ENCODE results near the gene FOXO3.
"Not testable (repeated sequence)": the region's sequence is repeated elsewhere in the genome, so short reads cannot be mapped to it uniquely, and the experiment has no call there.

FOXO3 gene

DNA sequence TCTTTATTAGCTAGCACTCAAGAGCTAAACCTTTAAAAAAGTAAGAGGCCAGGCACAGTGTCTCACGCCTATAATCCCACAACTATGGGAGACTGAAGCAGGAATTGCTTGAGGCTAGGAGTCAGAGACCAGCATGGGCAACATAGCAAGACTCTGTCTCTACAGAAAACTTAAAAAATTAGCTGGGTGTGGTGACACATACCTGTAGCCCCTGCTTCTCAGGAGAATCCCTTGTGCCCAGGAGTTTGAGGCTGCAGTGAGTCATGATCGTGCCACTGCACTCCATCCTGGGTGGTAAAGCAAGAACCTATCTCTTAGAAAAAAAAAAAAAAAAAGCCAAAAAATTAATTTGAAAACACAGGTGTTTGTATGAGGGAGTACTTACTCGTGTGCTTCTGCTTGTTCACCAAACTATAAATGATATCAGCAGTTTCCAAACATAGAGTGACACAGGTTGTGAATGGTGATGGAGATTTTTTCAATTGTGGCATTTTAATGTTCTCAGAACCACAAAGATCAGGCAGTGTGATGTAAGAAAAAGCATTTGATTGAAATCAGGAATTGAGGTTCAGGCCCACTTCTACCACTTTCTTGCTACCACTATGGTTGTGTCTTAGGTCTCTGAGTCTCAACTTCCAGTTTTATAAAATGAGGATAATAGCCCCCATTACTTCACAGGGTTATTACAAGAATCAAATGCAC lies 104.9 kb downstream of the FOXO3 start:
- DNase-seq = no peak

DNA sequence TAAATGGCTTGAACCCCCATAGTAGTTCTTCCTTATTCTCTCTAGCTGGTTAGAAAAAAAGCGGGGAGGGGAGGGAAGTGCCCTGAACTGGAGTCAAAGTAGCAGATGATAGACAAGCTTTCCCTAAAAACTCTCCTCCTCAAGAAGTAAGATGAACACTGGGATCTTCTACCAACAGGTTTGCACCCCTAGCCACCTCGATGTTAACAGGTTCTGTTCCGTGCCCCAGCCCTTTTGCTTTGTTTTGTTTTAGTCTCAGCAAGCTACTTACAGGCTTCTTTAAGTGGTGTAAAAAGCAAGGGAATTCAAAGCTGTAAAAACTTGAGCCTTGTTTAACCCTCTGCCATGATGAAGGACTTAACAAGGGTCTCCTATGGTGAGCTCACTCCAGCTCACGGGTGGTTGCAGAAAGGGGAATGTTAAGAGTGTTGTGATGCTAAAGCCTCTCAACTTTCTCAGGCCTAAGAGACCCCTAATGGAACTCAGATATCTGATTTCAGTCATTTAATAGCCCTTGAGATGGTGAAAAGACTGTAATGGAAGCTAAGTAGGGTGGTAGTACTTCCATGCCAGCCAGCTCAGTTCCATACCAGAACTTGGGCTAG lies 106.0 kb downstream of the FOXO3 start:
- DNase-seq = no peak

GRCh38 chr6:108667993-108668392 lies 107.3 kb downstream of the FOXO3 start:
- DNase-seq = no peak

DNA sequence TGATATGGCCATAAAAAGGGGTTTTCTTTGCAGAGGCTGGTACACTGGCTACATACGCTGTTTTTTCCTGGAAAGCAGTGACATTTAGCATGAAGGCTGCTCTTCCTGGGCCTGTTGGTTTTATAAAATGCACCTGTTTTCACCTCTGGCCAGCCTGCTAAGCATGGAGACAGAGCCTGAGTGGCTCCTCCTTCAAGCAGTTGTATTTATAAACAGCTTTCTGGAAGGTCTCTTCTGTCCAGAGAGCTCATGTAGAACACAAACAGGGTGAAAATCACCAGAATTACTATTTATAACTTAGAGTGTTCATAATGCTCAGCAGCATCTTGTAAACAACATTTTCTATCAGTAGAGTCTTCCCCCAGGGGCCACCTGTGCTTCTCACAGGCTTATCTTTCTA lies 109.0 kb downstream of the FOXO3 start:
- no peak for DNase-seq

GRCh38 chr6:108671175-108671574 lies 110.5 kb downstream of the FOXO3 start:
- DNase-seq = no peak

DNA sequence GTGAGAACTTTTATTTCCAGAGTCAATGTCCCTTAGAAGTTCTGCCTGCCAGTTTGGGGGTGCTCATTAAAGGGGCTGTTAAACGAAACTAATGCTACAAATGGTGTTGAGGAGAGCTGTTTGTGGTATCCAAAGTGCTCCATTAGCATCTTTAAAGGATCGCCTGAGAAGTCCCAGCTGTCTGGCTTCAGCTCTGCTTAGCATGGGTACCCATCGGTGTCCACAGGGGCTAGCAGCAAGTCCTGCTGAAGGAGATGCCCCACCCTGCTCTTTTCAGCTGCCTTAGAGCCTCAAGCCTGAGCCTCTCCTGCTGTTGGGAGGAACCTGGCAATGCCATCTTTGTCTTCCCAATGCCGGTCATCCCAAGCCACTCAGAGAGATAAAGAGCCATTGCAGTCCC lies 111.1 kb downstream of the FOXO3 start:
- no peak for DNase-seq

DNA sequence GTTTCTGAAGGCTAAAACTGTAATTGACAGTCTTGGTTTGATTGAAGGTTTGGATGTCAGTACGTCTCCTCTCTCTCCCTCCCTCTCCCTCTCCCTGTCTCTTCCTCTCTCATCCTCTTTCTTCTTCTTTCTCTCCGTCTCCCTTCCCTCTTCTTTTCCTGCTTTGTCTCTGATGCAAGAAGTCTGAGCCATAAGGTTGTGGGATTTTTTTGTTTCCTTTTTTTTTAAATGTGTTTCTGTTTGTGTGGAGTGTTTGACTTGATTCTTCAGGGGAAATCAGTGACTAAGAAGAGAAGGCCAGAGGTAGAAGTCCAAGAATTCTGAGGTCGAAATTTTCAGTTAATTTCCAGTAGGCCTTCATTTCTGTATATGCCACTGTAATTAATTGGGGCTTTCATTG lies 111.9 kb downstream of the FOXO3 start:
- no peak for DNase-seq

DNA sequence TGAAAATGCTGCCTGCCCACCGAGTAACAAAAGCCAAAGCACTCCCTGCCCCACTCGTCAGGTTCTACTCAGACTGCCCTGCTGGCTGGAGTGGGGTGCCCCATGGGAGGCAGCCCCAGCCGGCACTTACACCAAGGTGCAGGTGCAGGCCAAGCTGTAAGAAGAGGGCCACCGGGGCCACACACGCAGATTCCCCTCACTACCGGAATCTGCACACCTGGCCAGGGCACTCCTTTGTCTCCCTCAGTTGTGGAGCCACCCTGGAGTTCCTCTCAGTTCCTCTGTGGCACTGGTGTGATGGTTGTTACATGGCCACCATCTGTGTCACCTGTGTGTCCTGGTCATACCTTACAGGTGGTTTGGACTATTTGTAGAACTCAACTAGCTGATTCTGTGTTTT lies 112.4 kb downstream of the FOXO3 start:
- no peak for DNase-seq

GRCh38 chr6:108673602-108674001 lies 112.9 kb downstream of the FOXO3 start:
- DNase-seq = no peak

DNA sequence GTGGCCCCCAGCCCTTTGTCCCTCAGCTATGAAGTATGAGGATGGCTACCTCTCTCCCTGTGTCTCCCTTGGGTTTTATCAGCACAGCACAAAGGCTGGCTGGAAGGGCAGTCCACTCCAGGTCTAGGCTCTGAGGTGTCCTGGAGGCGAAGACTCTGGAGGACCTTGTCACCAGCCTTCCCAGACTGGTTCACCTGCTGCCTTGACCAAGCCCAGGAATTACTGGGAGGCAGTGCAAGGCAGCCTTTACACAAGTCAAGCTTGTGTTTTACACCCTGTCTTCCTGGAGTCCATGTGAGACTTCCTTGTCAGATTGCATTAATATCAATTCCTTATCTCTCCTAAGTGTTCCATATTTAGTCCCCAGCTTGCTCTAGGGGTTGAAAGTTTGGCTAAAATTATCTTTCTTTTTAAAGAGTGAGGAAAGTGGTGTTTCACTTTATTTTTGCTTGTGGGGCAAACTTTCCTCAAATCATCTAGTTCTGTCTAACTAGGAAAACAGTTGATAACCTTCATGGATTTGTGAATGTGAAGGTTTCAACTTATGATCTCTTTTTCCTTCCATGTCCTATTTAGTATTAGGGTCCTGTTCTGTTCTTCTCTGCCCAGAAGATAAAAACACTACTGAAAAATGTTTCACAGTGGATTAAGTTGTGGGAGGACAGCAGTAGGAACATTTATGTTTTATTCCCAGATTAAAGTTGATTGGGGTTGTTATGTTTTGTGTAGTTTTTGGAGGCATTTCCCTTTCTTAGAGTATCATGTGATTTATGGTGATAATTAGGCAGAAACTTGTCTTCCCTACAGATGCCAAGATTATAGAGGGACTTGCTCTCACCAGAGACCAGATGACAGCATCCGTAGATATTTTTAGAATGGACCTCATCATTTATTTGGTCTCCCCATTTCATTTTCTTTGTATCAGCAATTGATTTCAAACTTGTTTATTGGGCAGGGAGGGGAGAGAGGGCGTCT lies 114.8 kb downstream of the FOXO3 start:
- no peak for DNase-seq

DNA sequence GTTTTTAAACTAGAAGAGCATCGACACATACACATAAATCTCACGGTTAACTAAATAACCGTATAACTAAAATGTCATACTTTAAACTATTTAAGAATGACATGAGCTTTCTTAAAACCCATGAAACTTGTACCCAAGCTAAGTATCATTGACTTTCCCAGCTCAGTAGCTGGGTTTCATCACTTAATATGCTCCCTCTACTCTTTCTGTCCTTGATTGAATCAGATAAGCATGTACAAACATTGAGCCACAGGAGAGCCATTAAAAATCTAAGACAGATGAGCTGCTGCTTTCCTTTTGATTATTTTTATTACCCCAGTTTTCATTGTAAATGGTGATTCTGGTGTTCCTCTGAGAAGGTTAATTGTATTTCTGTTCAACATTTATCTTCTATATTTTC lies 115.8 kb downstream of the FOXO3 start:
- no peak for DNase-seq

- no peak for DNase-seq
Observed at GRCh38 chr6:108677357-108677756, 116.6 kb downstream of the FOXO3 start.

GRCh38 chr6:108677894-108678293 lies 117.2 kb downstream of the FOXO3 start:
- no peak for DNase-seq

DNA sequence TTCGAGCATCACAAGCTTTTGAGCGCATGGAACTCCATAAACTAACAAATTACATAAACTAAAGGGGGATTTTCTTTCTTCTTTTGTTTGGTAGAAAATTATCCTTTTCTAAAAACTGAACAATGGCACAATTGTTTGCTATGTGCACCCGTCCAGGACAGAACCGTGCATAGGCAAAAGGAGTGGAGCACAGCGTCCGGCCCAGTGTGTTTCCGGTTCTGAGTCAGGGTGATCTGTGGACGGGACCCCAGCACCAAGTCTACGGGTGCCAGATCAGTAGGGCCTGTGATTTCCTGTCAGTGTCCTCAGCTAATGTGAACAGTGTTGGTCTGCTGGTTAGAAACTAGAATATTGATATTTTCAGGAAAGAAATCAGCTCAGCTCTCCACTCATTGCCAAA lies 119.6 kb downstream of the FOXO3 start:
- not testable (repeated sequence) for DNase-seq

- DNase-seq = not testable (repeated sequence)
Observed at GRCh38 chr6:108681721-108682120, 121.0 kb downstream of the FOXO3 start.

GRCh38 chr6:108682383-108683119 lies 121.8 kb downstream of the FOXO3 start:
- DNase-seq = not testable (repeated sequence)

DNA sequence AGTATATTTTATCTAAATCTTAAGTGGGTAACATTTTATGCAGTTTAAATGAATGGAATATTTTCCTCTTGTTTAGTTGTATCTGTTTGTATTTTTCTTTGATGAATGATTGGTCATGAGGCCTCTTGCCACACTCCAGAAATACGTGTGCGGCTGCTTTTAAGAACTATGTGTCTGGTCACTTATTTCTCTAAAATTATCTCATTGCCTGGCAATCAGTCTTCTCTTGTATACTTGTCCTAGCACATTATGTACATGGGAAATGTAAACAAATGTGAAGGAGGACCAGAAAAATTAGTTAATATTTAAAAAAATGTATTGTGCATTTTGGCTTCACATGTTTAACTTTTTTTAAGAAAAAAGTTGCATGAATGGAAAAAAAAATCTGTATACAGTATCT lies 123.3 kb downstream of the FOXO3 start:
- DNase-seq = not testable (repeated sequence)

GRCh38 chr6:108684771-108685329 lies 124.1 kb downstream of the FOXO3 start:
- DNase-seq = no peak

GRCh38 chr6:108685970-108686369 lies 125.3 kb downstream of the FOXO3 start:
- no peak for DNase-seq

- no peak for DNase-seq
Observed at GRCh38 chr6:108686896-108687295, 126.2 kb downstream of the FOXO3 start.

DNA sequence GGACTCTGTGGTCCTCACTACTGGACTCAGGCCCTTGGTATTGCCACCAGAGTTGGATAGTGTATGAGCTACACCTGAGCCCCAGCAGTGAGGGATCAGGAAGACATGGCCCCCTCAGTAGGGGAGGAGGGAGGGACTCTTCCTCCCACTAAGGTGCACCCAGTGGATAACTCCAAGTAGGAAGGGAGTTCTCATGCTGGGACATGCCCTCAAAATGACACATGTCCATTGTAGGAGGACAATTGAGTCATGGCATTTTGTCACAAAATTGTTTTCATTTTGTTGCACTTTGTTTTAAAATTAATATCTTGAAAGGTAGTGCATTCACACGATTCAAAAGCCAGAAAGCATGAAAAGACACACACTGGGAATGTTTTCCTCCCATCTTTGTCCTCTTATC lies 127.2 kb downstream of the FOXO3 start:
- no peak for DNase-seq

All from cortex of kidney (tissue), 1 donor.